Right kidney (tissue), 9 donors: Measurements from ENCODE around the gene KMT2A.
"Not testable (repeated sequence)": the region's sequence is repeated elsewhere in the genome, so short reads cannot be mapped to it uniquely, and the experiment has no call there.

Source experiments
- DNase-seq: peaks from one replicate; pipeline ENCODE4 v3.0.0-alpha.2; 2016
- long read RNA-seq, 8 donors: transcript quantifications; one replicate each; lab custom pipeline, GENCODE V29; 2026

The KMT2A gene
- long read RNA-seq, donor 1, full-length matches to known transcripts = 5 of 5 reads
- long read RNA-seq, donor 1, partial matches to known transcripts = 0 of 5 reads
- long read RNA-seq, donor 1, other reads (novel, unspliced or antisense) = 0 of 5 reads
- long read RNA-seq, donor 2, partial matches to known transcripts = 0 of 4 reads
- long read RNA-seq, donor 2, other reads (novel, unspliced or antisense) = 0 of 4 reads
- long read RNA-seq, donor 3, partial matches to known transcripts = 0 of 1 reads
- long read RNA-seq, donor 3, other reads (novel, unspliced or antisense) = 0 of 1 reads
- long read RNA-seq, donor 4, partial matches to known transcripts = 0 of 3 reads
- long read RNA-seq, donor 4, other reads (novel, unspliced or antisense) = 0 of 3 reads
- long read RNA-seq, donor 5, partial matches to known transcripts = 0 of 4 reads
- long read RNA-seq, donor 5, other reads (novel, unspliced or antisense) = 0 of 4 reads
- long read RNA-seq, donor 6, partial matches to known transcripts = 11 of 14 reads
- long read RNA-seq, donor 6, other reads (novel, unspliced or antisense) = 0 of 14 reads
- long read RNA-seq, donor 7, partial matches to known transcripts = 52 of 59 reads
- long read RNA-seq, donor 7, other reads (novel, unspliced or antisense) = 0 of 59 reads
- long read RNA-seq, donor 8, partial matches to known transcripts = 5 of 7 reads
- long read RNA-seq, donor 8, other reads (novel, unspliced or antisense) = 0 of 7 reads

DNA sequence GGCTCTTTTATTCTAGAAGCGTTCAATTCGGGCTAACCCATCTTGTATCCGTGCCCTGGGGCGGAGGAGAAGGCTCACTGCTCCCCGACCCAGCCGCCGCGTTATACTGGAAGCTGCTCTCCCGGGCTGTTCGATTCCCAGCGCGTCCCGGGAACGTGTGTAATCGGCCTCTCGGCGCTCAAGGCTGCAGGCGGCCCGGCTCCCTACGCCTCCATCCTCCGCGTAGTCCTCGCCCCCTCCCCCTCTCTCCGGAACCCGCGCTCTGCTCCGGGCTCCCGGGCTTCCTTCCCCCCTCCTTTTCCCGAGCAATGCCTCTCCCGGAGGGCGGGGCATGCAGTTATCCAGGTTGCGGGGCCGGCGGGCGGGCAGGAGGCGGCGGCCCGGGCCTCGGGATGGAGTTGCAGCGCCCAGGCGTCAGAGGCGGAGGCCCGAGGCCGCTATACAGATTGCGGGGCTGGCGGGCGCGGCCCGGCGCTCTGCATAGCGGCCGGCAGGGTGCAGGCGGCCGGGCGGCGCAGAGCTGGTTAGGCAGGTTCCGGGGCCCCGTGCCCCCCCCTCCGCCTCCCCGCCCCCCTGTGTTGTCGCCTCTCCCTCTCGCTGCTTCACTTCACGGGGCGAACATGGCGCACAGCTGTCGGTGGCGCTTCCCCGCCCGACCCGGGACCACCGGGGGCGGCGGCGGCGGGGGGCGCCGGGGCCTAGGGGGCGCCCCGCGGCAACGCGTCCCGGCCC, at the start of gene KMT2A:
Gene KMT2A (plus strand): TSS at position 600 of the 732 bp plus-strand sequence. CDS start 21 bp downstream, at position 621.
- peak; percentile 99 for DNase-seq

DNA sequence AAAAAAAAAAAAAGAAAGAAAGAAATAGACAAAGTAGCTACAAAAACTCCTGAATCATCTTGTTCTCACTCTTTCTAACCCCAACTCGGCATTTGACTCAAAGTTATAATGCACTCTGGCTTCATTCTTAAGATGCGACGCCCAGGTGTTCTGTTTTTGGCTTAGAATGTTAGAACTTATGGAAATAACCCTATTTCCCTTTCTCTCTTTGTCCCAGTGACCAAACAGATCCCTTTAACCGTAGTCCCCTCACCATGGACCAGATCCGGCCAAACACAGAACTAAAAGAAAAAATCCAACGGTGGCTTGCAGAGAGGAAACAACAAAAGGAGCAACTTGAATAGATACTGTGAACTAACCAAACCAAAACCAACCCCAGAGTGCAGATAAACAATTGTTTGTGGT, 40.2 kb upstream of the KMT2A start:
- no peak for DNase-seq

DNA sequence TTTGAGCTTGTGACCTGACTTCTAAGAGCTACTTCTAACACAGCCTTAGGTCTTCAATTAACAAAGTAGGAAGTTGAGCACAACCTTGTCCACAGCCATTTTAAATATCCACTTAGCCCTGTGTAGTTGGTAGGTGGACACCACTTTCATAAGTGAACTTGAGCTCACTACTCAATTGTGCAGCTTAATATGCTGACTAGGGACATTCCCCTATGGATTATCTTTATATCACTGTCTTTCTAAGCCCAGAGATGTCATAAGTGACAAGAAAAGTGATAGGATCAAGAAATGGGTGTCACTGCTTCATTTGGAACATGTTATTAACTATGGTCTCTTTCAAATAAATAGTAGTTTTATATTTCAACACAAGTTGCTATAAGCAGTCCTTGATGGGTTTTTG, 38.8 kb upstream of the KMT2A start:
- no peak for DNase-seq

DNA sequence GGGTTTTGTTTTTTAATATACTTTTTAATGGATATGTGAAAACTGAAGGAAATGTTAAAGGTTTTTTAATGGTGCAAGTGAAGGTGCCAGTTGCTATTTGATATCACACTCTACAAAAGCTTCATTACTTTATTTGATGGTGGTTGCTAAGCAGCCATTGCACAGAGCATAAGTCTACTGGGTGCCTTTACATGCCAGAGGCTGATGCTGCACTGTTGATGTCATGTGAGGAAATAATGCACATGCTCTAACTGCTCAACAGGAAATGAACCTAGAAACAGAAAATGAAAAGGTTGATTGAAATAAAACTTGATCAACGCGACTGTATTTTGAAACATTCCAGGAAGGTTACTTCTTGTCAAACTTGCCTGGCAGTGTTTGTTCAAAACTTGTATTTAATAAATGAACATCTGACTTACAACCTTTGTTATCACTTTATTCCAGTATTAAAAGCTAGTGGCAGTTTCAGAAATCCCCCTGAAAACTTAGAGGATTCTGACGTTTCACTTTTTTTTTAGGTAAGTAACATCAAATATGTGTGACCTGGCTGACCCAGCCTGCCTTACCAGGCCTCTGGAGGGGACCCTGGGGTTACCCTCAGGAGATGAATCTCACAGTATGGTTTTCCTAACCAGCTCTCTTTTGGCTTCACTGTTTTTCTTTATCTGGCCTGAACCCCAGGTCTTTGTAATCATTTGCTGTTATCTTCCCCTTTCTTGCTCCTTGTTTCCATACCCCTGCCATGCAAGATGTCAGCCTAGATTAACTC, 37.3 kb upstream of the KMT2A start:
- DNase-seq = no peak

DNA sequence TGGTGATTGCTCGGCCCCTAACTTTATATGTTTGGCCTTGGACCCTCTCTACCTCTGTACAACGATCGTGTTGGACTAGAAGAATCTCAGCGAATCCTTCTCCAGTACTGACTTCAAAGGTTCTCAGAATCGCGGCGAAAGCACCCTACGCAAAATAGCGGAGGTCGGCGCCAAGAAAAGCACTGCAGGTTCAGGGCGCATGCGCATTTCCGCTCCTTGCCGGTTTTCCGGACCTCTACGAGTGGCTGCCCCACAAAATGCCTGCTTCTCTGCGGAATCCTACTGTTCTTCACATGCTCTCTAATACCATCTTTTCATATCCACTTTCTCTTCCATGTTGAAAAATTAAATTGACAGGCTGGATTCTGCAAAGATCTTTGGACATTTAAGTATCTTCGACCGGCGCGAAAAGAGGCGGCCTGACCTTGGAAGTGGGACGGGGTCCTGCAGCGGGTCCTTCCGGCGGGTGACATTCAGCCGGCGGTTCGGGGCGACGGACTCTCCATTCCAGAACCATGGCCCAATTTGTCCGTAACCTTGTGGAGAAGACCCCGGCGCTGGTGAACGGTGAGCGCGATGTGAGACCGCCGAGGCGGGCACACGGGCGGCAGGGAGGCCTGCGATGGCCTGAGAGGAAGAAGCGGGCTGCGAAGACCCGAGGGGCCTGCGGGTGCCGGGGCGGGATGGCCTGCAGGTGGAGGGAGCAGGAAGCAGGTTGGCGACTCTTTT, 35.0 kb upstream of the KMT2A start, which contains the start of gene ATP5MG:
Gene ATP5MG (plus strand): TSS at position 456 of the 729 bp plus-strand sequence. CDS start 60 bp downstream, at position 516.
- peak; percentile 100 for DNase-seq

DNA sequence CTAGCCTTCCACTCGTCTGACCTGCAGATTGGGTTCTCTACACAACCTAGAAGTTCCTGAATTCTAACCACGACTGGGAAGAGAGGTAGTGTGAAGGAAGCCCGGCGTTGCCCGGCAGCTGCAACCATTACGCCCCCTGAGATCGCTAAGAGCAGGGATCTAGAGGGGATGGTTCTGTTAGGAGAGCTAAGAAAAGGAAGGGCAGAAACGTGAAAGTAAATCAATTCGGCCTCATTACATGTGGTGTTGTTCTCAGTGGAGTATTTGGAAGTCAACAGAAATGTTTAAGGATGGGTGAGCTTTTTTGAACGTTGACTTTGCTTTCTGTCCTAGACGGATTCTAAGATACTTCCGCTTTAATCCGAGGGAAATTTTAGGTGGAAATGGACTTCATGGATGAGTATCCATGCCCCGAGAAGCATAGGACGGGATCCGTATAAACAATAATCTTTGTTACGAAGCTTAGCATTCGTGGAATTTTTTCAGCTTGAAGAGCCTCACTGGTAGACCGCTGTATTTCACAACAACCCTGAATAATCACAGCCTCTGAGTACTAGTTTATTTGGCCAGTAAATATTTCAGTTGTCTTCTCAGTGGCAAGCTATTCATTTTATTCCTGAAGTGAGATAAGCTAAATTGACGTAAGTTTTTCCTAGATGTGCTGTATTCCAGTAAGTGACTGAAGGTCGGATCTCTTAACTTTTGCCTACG, 34.3 kb upstream of the KMT2A start:
- DNase-seq = no peak

DNA sequence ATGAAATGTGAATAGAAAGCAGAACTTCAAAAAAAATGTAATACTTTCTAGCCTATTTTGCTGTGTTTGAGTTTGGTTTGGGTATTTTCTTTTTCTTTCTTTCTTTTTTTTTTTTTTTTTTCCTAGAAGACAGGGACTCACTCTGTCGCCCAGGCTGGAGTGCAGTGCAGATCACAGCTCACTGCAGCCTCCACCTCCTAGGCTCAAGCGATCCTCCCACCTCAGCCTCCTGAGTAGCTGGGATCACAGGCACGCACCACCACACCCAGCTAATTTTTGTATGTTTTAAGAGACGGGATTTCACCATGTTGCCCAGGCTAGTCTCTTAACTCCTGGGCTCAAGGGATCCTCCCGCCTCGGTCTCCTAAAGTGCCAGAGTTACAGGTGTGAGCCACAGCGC, 33.7 kb upstream of the KMT2A start:
- not testable (repeated sequence) for DNase-seq

DNA sequence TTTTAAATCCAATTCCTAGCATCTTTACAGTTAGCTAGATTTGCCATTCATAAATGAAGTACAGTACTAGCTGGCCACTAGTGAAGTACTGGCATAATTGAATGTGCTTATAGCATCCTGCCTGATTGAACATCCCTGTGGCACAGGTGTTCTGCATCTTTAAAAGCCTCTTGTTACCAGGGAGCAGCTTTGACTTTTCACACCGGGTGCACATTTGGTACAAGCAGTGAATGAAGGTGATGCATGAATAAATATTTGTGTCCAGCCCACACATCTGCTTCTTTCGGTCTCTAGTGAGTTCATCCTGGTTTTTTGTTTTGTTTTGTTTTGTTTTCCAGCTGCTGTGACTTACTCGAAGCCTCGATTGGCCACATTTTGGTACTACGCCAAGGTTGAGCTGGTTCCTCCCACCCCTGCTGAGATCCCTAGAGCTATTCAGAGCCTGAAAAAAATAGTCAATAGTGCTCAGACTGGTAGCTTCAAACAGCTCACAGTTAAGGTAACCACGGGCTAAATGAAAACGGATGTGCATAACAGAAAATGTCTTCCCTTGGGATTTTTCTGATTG, 29.6 kb upstream of the KMT2A start:
- DNase-seq = no peak

DNA sequence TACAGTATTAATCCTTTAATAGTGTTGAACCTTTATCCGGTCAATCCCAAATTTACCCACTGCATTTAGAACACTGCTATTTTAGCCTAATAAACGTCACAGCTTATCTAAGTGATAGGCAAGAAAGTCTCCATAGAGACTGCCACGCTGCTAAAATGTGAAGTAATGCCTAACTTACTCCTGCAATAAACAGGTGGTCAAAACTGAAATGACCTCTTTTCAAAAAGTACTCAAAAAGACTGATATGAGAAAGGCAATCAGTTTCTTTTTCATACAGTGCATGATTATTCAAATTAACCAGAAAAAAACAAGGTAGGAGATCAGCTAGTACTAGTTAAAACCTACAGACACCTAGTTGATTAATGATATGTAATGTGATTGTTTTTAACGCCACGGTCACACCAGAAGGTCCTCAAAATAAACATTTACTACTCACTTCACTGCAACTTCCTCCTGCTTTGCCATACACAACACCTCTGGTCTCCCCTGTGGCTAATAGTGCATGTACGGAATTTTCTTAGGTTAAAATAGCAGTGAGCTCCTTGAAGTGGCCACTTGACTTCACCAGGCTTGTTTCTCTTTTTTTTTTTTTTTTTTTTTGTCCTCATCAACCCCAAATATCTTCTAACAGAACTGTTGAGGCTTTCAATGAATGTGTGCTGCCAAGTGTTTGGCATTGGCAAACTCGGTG, 26.1 kb upstream of the KMT2A start:
- DNase-seq = no peak

DNA sequence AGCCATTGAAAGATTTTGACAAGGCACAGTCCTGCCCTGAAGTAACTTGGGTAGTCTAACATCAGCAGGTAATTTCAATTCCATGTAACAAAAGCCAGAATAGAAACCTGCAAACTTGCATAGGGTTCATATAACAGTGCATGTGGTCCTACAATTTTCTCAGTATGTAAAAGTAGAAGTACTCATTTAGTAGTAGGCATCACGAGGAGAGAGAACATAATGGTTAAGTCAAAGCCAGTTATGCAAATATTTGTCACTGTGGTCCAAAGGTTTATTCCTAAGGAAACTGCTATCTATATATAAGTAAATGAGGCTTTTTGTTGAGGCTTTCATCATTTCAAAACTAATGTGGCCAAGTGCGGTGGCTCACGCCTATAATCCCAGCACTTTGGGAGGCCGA, 24.8 kb upstream of the KMT2A start:
- DNase-seq = no peak

DNA sequence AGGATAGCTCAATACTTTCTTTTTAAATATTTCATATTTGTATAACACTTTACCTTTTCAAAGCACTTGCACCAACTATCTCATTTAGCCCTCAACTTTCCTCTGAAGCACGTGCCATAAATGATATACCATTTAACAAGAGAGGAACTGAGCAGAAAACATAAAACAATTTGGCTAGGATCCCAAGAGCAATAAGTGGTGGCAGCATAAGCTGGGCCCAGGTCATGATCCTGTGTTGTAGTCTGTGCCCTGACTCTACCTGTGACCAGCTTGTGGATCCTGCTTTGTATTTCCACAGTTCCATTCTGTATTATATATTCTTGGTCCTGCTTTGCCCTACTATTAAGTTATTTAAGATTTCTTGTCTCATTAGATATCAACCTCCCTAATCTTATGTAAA, 23.4 kb upstream of the KMT2A start:
- DNase-seq = no peak

DNA sequence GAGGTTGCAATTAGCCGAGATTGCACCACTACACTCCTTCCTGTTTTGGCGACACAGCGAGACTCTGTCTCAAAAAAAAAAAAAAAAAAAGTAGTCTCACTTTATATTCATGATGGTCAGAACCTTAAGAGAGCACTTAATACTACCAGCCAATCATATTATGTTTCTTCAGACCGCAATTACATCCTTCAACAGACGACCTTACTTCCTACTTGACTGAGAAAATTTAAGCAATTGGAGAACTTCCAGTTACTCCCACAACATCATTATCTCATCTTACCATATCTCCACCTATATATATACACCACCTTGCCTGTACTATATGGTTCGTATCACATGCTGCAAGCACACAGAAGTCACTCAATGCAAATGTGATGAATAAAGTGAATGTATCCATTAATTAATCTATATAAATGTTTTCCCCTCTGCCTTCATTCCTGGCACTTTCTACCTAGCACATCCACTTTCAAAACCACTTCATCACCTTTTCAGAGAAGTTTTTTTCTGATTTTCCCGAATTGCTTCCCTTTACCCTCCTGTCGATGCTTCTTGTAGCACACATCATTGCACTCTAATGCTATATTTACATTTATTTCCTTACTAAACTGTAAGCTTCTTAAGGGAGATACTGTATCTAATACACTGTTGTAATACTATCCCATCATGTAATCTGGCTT, 21.1 kb upstream of the KMT2A start:
- DNase-seq = no peak

DNA sequence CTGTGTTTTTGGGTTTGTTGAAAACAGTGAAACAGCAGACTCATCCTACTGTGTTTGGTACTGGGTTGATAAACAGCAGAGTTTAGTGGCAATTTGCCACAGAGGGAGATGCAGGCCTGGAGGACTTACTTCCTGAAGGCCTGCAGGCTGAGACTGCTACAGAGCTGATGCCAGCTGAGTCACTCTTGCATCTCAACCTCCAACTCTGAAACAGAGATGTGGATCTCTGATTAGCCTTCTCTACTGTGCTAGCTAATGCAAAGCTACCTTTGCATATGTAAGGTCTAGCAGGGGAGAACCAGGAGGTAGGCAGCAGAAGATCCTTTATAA, 20.6 kb upstream of the KMT2A start:
- DNase-seq = no peak

DNA sequence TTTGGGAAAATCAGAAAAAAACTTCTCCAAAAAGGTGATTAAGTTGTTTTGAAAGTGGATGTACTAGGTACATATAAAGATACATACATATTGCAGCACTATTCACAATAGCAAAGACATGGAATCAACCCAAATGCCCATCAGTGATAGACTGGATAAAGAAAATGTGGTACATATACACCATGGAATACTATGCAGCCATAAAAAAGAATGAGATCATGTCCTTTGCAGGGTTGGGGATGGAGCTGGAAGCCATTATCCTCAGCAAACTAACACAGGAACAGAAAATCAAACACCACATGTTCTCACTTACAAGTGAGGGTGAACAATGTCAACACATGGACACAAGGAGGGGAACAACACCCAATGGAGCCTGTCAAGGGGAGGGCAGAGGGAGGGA, 19.4 kb upstream of the KMT2A start:
- DNase-seq = not testable (repeated sequence)

DNA sequence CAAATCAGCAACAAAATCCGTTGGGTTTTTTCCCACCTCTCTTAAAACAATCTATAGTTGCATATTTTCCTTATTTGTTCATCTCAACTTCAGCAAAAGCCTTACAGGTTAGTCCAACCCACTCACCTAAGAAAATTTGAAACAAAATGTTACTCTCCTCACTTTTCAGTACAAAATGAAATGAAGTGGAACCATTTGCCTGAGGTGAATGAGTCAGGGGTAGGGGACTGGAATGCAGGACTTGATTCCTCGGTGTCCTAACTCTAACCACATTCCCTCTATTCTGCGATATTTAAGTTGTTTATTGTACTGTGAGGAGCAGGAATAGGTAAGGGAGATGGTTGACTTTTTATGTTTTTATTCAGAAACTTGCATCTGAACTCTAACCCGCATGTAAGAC, 18.5 kb upstream of the KMT2A start:
- DNase-seq = no peak

DNA sequence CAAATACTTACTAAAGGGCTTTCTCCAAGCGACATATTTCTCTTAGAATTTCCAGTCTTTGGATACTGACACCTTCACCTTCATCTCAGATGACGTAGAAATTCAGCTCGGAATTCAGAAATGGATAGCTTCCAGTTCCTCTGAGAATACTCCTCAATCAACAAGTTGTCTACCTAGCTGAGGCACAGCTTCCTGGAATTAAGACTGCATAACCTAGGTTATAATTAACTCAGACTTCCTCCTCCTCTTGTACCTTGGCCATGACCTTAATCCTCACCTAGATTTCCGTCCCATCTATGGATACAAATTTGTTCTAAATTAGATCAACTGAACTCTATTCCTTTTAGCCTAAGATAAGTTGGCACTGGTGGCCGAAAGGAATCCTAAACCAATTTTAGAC, 17.5 kb upstream of the KMT2A start:
- DNase-seq = no peak

DNA sequence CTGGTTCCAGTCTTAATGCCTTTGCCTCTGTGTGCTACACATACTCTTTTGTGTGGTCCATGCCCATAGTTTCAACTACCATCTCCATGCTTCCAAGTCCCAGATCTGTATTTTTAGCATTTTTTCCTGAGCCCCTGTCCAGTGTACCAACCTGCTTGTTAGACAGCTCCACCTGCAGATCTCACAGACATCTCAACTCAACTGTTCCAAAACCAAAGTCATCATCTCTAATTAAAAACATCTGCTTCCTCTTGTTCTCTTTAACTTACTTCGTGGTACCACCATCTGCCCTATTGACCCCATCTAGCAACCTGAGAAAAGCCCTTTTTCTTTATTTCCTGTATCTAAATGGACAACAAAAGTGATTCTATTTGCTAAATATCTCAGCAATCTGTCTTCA, 8.6 kb upstream of the KMT2A start:
- DNase-seq = no peak

DNA sequence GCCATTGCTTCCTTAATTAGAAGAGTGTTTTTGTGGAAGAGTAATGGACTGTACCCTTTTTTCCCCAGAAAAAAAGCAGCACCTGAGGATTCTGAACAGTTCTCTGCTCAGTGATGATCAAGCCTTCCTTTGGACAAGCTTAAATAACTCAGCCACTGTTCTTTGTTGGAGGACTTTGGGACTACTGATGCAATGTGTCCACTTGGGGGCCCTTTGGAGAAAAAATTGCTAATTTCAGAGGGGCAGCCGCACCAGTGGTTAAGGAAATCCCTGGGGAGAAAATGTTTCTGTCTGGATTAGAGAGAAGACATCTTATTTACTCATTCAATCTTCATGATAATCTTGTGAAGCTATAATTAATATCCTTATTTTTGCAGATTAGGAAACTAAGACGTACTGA, 5.3 kb upstream of the KMT2A start:
- DNase-seq = no peak

DNA sequence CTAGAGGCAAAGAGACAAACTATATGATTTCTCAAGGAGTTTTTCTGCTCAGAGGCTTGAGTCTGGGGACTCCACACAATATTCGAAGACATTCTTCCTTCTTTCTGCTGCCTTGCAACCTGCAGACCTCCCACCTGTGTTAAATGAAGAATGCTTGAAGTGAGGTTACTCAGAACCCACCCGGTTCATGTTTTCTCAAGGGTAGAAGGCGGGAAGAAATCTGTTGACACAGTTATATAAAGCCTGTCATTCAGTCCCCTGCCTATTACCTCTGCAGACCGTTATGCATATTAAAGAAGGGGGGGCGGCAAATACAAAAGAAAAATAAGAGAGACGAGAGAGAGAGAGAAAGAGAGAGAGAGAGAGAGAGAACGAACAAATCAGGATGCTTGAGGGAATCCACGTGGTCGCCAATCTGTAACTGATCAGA, 2.2 kb upstream of the KMT2A start:
- DNase-seq = no peak
